ENCODE measurements around the gene SCYGR8. TPM values are rescaled to one million over a fixed set of nuclear protein-coding genes. Genes with fewer than 3 reads are reported as not detected.
"Not testable (repeated sequence)": the region's sequence is repeated elsewhere in the genome, so short reads cannot be mapped to it uniquely, and the experiment has no call there.

Gene SCYGR8
- total and polyA plus RNA-seq, 4 donors, result not detected

DNA sequence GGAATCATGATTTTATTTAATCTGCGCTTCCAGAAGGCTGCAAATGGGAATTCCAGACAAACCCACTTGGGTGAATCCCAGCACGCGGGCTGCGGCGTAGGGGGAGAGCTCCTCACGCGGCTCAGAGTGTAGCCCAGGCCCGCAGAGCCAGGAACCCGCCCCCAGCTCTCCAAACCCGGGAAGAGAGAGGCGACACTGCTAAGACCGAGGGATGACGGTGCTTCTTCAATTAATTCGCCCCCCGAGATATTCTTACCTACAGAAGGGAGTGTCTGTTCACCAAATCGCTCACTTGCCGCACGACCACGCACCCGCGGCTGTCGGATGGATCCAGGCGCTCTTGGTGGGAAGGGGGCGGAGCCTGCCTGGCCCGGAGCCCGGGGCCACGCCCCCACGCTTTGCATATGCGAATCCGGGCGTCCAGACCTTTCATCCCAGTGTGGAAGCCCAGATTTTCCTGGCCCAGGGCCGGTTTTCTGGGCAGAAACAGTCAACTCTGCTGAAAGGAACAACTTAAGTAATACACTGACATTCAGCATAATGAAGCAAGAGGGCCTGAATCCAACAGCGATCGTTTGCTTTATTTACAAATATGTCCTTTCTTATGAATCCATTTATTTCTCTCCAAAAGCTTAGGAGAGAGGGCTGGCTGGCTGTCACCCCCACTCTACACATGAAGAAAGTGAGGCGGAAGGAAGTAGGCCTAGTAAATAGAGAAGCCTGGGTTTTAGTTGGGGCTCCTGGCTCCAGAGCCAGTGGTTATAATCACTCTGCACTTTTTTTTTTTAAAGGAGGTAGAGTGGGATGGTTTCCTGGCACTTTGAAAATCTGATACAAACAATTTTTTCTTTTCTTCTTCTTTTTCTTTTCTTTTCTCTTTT lies 27.8 kb upstream of the SCYGR8 start, which contains the start of gene SLC19A3:
Gene SLC19A3, minus strand, starts transcription at position 342 of the 881 bp plus-strand sequence. CDS start 15,710 bp downstream, outside the sequence.
- Histone ChIP-seq H3K4me1 (ENCODE audit: control insufficient read depth, insufficient read depth, low read length) (peaks cover 18% of the 10 kb centered on the region), H3K9me3 (ENCODE audit: control insufficient read depth, insufficient read depth, low read length) (no peaks in the 10 kb centered on the region), H3K27me3 (ENCODE audit: control insufficient read depth, insufficient read depth, low read length) (no peaks in the 10 kb centered on the region), H3K36me3 (ENCODE audit: control insufficient read depth, insufficient read depth, low read length) (no peaks in the 10 kb centered on the region), H3K4me3 (ENCODE audit: low read depth, low read length) (peak within 1 kb of the TSS; percentile 60), H3K27ac (ENCODE audit: low read depth, low read length) (peak within 1 kb of the TSS; percentile 73)
- under 1% methylated on average over 32 of the region's 35 CpGs for WGBS (ENCODE audit: insufficient coverage)
- DNase-seq (ENCODE audit: low read depth in 4 of 6, low spot score in 6 of 6), result peak; percentile 71 to 98 (median 80)

DNA sequence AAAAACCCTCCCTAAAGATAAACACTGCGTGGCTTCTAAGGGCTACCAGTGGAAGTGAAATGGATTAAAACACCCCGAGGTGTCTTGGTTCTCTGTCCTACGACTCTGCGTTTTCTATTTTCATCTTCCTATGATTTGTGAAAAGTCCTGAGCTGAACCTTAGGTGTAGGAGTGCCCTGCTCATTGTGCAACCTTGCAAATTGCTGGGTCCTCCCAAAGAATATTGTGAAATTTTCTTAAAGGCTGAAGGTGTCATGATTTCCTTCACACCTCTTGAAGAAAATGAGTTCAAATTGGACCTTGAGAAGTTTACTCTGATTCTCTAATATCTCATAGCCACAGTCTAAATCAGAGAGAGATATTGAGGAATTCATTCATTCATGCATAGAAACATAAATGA lies 26.1 kb upstream of the SCYGR8 start:
- DNase-seq (ENCODE audit: low read depth in 4 of 6, low spot score in 6 of 6), result no peak

DNA sequence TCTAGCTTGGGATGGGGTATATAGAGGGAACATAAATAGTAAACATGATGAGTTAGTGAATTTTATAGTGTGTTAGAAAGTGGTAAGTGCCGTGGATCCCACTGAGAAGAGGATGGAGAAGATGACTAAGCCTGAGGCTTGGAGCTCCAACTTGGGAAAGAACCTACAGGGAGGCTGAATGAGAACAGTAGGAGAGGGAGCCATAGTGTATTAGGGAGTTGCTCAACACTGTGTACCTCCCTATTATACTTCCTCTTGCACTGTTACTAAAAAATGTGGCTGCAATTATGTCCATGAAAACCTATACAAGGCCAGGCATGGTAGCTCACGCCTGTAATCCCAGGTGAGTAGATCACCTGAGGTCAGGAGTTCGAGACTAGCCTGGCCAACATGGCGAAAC lies 25.0 kb upstream of the SCYGR8 start:
- 91% methylated on average over 4 of the region's 4 CpGs for WGBS (ENCODE audit: insufficient coverage)
- H3K27ac ChIP-seq (ENCODE audit: low read depth, low read length), result no peak overlapping the region
- no peak for DNase-seq (ENCODE audit: low read depth in 4 of 6, low spot score in 6 of 6)
- H3K9me3 ChIP-seq (ENCODE audit: control insufficient read depth, insufficient read depth, low read length), result no peaks in the 10 kb centered on the region
- peaks cover 18% of the 10 kb centered on the region for H3K4me1 ChIP-seq (ENCODE audit: control insufficient read depth, insufficient read depth, low read length)
- no peak overlapping the region for H3K4me3 ChIP-seq (ENCODE audit: low read depth, low read length)
- no peaks in the 10 kb centered on the region for H3K27me3 ChIP-seq (ENCODE audit: control insufficient read depth, insufficient read depth, low read length)
- H3K36me3 ChIP-seq (ENCODE audit: control insufficient read depth, insufficient read depth, low read length), result no peaks in the 10 kb centered on the region

More for the DNA sequence above, 26.1 kb upstream of the SCYGR8 start:
- 100% methylated on average over 1 of the region's 4 CpGs for WGBS (ENCODE audit: insufficient coverage)
- no peak overlapping the region for H3K27ac ChIP-seq (ENCODE audit: low read depth, low read length)
- H3K27me3 ChIP-seq (ENCODE audit: control insufficient read depth, insufficient read depth, low read length), result no peaks in the 10 kb centered on the region
- H3K4me1 ChIP-seq (ENCODE audit: control insufficient read depth, insufficient read depth, low read length), result peaks cover 18% of the 10 kb centered on the region
- no peaks in the 10 kb centered on the region for H3K36me3 ChIP-seq (ENCODE audit: control insufficient read depth, insufficient read depth, low read length)
- no peaks in the 10 kb centered on the region for H3K9me3 ChIP-seq (ENCODE audit: control insufficient read depth, insufficient read depth, low read length)
- H3K4me3 ChIP-seq (ENCODE audit: low read depth, low read length), result no peak overlapping the region

DNA sequence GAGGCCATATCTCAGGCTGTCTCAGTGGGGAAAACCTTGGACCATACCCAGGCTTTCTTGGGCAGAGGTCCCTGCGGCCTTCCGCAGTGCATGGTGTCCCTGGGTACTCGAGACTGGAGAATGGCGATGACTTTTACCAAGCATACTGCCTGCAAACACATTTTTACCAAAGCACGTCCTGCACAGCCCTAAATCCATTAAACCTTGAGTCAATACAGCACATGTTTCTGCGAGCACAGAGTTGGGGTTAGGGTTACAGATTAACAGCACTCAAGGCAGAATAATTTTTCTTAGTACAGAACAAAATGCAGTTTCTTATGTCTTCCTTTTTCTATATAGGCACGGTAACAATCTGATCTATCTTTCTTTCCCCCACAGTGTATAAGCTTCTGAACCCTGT lies 22.9 kb upstream of the SCYGR8 start:
- 89% methylated on average over 3 of the region's 7 CpGs for WGBS (ENCODE audit: insufficient coverage)
- H3K36me3 ChIP-seq (ENCODE audit: control insufficient read depth, insufficient read depth, low read length); H3K27me3 ChIP-seq (ENCODE audit: control insufficient read depth, insufficient read depth, low read length): not testable (repeated sequence)

DNA sequence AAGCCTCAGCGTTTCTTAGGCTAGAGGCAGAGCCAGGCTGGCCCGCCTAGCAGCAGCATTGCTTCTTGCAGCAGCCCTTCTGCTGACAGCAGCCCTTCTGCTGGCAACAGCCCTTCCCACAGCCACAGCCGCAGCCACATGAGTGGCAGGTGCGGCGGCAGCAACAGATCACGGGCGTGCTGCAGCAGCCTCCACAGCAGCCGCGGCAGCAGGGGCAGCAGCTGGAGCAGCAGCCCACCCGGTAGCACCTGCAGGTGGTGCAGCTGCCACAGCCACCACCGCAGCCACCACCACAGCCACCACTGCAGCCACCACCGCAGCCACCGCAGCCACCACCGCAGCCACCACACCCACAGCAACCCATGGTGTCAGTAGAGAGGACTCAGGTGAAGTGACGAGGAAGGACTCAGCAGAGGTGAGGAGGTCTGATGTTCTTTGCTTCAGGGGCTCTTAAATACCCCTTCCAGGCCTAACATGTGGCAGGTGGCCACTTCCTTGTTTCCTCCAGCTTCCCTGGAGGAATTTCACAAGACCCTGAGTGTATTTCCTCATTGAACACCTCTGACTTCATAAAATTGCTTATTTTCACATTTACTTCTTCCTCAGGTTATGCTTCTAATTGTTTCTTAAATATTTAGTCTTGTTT lies 21.2 kb upstream of the SCYGR8 start, which contains the start of gene SCYGR6:
Gene SCYGR6, minus strand, starts transcription at position 364 of the 646 bp plus-strand sequence. Its CDS starts 0 bp downstream, at position 364.
- H3K4me3 ChIP-seq (ENCODE audit: low read depth, low read length), result no peak within 1 kb of the TSS
- H3K9me3 ChIP-seq (ENCODE audit: control insufficient read depth, insufficient read depth, low read length), result no peaks in the 10 kb centered on the region
- WGBS (ENCODE audit: insufficient coverage), result 96% methylated on average over 5 of the region's 15 CpGs
- no peaks in the 10 kb centered on the region for H3K36me3 ChIP-seq (ENCODE audit: control insufficient read depth, insufficient read depth, low read length)
- no peak for DNase-seq (ENCODE audit: low read depth in 4 of 6, low spot score in 6 of 6)
- H3K27me3 ChIP-seq (ENCODE audit: control insufficient read depth, insufficient read depth, low read length), result no peaks in the 10 kb centered on the region
- H3K27ac ChIP-seq (ENCODE audit: low read depth, low read length), result no peak within 1 kb of the TSS
- H3K4me1 ChIP-seq (ENCODE audit: control insufficient read depth, insufficient read depth, low read length), result no peaks in the 10 kb centered on the region

More for the DNA sequence above, 22.9 kb upstream of the SCYGR8 start:
- H3K4me3 ChIP-seq (ENCODE audit: low read depth, low read length); DNase-seq (ENCODE audit: low read depth in 4 of 6, low spot score in 6 of 6); H3K4me1 ChIP-seq (ENCODE audit: control insufficient read depth, insufficient read depth, low read length); H3K27ac ChIP-seq (ENCODE audit: low read depth, low read length); H3K9me3 ChIP-seq (ENCODE audit: control insufficient read depth, insufficient read depth, low read length): not testable (repeated sequence)

DNA sequence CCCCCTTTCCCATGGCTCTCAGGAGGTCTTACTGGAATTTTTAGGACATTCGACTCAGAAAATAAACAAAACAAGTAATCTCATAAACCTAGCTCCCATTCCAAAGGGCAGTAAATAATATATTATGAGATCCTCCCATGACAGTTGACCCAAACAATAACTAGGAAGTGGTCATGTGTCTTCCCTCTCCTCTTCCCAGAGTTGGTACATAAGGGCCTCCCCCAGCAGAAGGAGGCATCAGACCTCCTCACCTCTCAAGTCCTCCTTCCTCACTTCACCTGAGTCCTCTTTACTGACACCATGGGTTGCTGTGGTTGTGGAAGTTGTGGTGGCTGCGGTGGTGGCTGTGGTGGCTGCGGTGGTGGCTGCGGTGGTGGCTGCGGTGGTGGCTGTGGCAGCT lies 17.7 kb upstream of the SCYGR8 start, which contains the start of gene SCYGR7:
Gene SCYGR7, plus strand, starts transcription at position 301 of the 400 bp plus-strand sequence. Its CDS starts 0 bp downstream, at position 301.
- Histone ChIP-seq H3K4me1 (ENCODE audit: control insufficient read depth, insufficient read depth, low read length) (no peaks in the 10 kb centered on the region), H3K36me3 (ENCODE audit: control insufficient read depth, insufficient read depth, low read length) (no peaks in the 10 kb centered on the region), H3K4me3 (ENCODE audit: low read depth, low read length) (no peak within 1 kb of the TSS), H3K27ac (ENCODE audit: low read depth, low read length) (no peak within 1 kb of the TSS), H3K9me3 (ENCODE audit: control insufficient read depth, insufficient read depth, low read length) (no peaks in the 10 kb centered on the region), H3K27me3 (ENCODE audit: control insufficient read depth, insufficient read depth, low read length) (no peaks in the 10 kb centered on the region)
- WGBS (ENCODE audit: insufficient coverage), result no CpG with 5 or more reads among the region's 5 CpGs
- no peak for DNase-seq (ENCODE audit: low read depth in 4 of 6, low spot score in 6 of 6)

- 87% methylated on average over 9 of the region's 14 CpGs for WGBS (ENCODE audit: insufficient coverage)
Observed at GRCh38 chr2:227739351-227739750, 6.3 kb upstream of the SCYGR8 start.

DNA sequence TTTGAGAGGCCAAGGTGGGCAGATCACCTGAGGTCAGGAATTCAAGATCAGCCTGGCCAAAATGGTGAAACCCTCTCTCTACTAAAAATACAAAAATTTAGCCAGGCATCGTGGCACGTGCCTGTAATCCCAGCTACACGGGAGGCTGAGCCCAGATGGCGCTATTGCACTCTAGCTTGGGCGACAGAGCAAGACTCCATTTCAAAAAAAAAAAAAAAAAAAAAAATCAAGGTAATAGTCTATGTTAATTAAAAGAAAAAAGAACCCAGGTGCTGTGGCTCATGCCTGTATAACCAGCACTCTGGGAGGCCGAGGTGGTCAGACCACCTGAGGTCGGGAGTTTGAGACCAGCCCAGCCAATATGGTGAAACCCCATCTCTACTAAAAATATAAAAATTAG lies 5.0 kb upstream of the SCYGR8 start:
- not testable (repeated sequence) for H3K27ac ChIP-seq (ENCODE audit: low read depth, low read length); H3K36me3 ChIP-seq (ENCODE audit: control insufficient read depth, insufficient read depth, low read length); H3K27me3 ChIP-seq (ENCODE audit: control insufficient read depth, insufficient read depth, low read length); H3K4me3 ChIP-seq (ENCODE audit: low read depth, low read length); H3K4me1 ChIP-seq (ENCODE audit: control insufficient read depth, insufficient read depth, low read length); DNase-seq (ENCODE audit: low read depth in 4 of 6, low spot score in 6 of 6); H3K9me3 ChIP-seq (ENCODE audit: control insufficient read depth, insufficient read depth, low read length)
- WGBS (ENCODE audit: insufficient coverage), result no CpG with 5 or more reads among the region's 7 CpGs

More at GRCh38 chr2:227739351-227739750, 6.3 kb upstream of the SCYGR8 start:
- H3K27me3 ChIP-seq (ENCODE audit: control insufficient read depth, insufficient read depth, low read length), result no peaks in the 10 kb centered on the region
- no peak for DNase-seq (ENCODE audit: low read depth in 4 of 6, low spot score in 6 of 6)
- H3K36me3 ChIP-seq (ENCODE audit: control insufficient read depth, insufficient read depth, low read length), result no peaks in the 10 kb centered on the region
- no peaks in the 10 kb centered on the region for H3K9me3 ChIP-seq (ENCODE audit: control insufficient read depth, insufficient read depth, low read length)
- no peaks in the 10 kb centered on the region for H3K4me1 ChIP-seq (ENCODE audit: control insufficient read depth, insufficient read depth, low read length)
- no peak overlapping the region for H3K4me3 ChIP-seq (ENCODE audit: low read depth, low read length)
- no peak overlapping the region for H3K27ac ChIP-seq (ENCODE audit: low read depth, low read length)

GRCh38 chr2:227748079-227748478 lies 2.4 kb downstream of the SCYGR8 start:
- H3K4me1 ChIP-seq (ENCODE audit: control insufficient read depth, insufficient read depth, low read length), result no peaks in the 10 kb centered on the region
- 58% methylated on average over 6 of the region's 6 CpGs for WGBS (ENCODE audit: insufficient coverage)
- no peak for DNase-seq (ENCODE audit: low read depth in 4 of 6, low spot score in 6 of 6)

More at GRCh38 chr2:227748079-227748478, 2.4 kb downstream of the SCYGR8 start:
- H3K27me3 ChIP-seq (ENCODE audit: control insufficient read depth, insufficient read depth, low read length), result no peaks in the 10 kb centered on the region
- H3K4me3 ChIP-seq (ENCODE audit: low read depth, low read length), result no peak overlapping the region
- no peaks in the 10 kb centered on the region for H3K36me3 ChIP-seq (ENCODE audit: control insufficient read depth, insufficient read depth, low read length)
- H3K27ac ChIP-seq (ENCODE audit: low read depth, low read length), result no peak overlapping the region
- H3K9me3 ChIP-seq (ENCODE audit: control insufficient read depth, insufficient read depth, low read length), result no peaks in the 10 kb centered on the region

Measured in spinal cord (tissue), 10 donors.